Measurements from ENCODE around the gene MGAT4A.

MGAT4A gene

GRCh38 chr2:98704499-98705332, 26.2 kb downstream of the MGAT4A start:
- Mint-ChIP-seq H3K27me3 (no peaks in the 10 kb centered on the region), H3K36me3 (no peaks in the 10 kb centered on the region), H3K9me3 (no peaks in the 10 kb centered on the region), H3K4me3 (no peak overlapping the region), H3K27ac (no peak overlapping the region), H3K4me1 (peaks cover 45% of the 10 kb centered on the region)
- no peak for ATAC-seq

GRCh38 chr2:98703738-98704137, 27.2 kb downstream of the MGAT4A start:
- H3K27ac Mint-ChIP-seq, result no peak overlapping the region

DNA sequence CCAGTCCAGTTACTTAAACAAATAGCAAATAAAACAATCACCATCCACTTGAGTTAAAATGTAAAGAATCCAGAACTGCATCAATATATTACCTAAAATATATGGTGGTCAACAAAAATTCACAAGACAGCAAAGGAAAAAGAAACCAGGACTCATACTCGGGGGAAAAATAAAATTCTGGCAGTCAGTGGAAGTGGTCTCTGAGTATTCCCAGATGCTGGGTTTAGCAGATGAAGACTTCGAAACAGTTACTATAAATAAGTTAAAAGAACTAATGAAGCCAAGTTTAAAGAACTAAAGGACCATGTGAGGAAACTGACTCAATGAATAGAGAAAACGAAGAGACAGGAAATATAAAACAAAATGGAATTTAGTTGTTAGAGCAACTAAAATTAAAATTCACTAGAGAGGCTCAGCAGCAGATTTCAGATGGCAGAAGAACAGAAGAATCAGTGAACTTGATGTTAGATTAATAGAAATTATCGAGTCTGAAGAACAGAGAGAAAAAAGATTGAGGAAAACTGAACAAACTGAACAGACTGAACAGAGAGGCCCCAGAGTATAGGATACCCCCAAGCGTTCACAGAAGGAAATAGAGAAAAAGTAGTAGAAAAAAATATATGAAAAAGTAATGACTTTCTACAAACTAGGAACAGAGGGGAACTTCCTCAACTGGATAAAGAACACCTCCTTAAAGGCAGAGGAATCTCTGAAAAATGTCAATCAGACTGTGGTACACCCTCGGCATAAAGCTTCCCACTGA, 27.9 kb downstream of the MGAT4A start:
- Mint-ChIP-seq H3K27ac (no peak overlapping the region), H3K4me1 (peaks cover 43% of the 10 kb centered on the region), H3K27me3 (no peaks in the 10 kb centered on the region), H3K9me3 (no peaks in the 10 kb centered on the region), H3K36me3 (peaks cover 8% of the 10 kb centered on the region), H3K4me3 (no peak overlapping the region)
- no peak for ATAC-seq

More at GRCh38 chr2:98703738-98704137, 27.2 kb downstream of the MGAT4A start:
- no peak for ATAC-seq
- H3K4me1 Mint-ChIP-seq, result peaks cover 39% of the 10 kb centered on the region
- peaks cover 3% of the 10 kb centered on the region for H3K36me3 Mint-ChIP-seq
- H3K4me3 Mint-ChIP-seq, result no peak overlapping the region
- H3K9me3 Mint-ChIP-seq, result no peaks in the 10 kb centered on the region
- H3K27me3 Mint-ChIP-seq, result no peaks in the 10 kb centered on the region

DNA sequence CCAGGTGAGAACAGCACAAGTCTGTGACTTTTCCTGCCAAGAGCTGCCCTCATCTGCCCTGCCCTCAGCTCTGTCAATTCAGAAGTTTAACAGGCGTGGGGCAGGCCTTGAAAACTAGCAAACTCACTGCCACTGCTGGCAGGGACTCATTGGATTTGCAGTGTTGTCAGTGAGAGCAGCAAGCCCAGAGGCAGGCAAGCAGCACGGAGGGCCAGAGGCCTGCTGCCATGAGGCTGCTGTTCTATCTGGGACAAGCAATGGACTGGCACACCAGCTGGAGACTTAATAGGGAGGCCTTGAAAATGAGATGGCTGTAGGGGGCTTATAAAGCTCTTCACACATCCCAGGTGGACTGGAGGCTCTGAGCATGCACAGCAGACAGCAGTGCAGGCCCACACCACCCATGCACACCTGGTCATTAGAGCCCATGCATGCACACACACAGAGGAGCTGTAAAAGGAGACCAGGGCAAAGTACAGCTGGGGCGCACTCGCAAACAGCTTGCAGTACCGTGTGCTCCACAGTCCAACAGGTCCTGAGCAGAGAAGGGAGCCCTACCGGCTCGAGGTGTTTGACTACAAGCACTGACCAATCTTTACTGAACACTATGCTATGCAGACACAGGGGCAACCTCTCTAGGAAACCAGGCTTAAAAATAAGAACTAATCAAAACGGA, 28.7 kb downstream of the MGAT4A start:
- ATAC-seq, result no peak
- H3K27ac Mint-ChIP-seq, result no peak overlapping the region
- no peak overlapping the region for H3K4me3 Mint-ChIP-seq
- no peaks in the 10 kb centered on the region for H3K9me3 Mint-ChIP-seq
- H3K27me3 Mint-ChIP-seq, result no peaks in the 10 kb centered on the region
- H3K4me1 Mint-ChIP-seq, result peaks cover 37% of the 10 kb centered on the region
- H3K36me3 Mint-ChIP-seq, result peaks cover 8% of the 10 kb centered on the region

DNA sequence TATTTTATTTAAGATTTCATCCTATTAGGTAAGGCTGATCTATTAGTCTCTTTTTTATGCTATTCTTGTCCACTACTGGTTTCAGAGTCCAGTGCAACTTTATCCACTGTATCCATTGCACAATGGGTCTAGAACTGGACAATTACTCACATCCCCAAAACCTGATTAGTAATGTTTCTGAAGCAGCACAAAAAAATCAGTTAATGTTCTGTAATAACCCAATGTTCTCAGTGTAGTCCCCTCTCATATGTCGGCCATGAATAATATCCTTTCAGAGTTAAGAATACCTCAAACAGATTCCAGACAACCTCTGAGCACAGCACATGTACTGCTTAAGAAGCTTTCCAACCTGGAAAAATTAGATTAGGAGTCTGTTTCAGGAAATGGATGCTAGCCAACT, 29.7 kb downstream of the MGAT4A start:
- no peaks in the 10 kb centered on the region for H3K9me3 Mint-ChIP-seq
- H3K27ac Mint-ChIP-seq, result no peak overlapping the region
- H3K27me3 Mint-ChIP-seq, result no peaks in the 10 kb centered on the region
- H3K4me3 Mint-ChIP-seq, result no peak overlapping the region
- H3K36me3 Mint-ChIP-seq, result peaks cover 8% of the 10 kb centered on the region
- peaks cover 39% of the 10 kb centered on the region for H3K4me1 Mint-ChIP-seq
- ATAC-seq, result no peak

DNA sequence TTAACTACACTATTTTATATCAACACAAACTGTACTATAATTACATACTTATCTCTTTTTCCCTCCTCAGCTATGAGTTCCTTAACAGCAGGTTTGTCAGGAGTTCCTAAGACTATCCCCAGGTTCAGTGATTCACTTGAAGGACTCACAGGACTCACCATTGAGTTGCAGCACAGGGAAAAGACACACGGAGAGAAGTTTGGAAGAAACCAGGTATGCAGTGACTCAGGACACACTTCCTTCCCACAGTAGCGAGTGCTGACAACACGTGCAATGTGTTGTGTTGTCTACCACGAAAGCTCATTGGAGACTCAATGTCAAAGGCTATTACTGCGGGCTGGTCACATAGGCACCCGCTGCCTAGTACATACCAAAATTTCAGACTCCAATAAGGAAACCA, 32.0 kb downstream of the MGAT4A start:
- ATAC-seq, result no peak
- Mint-ChIP-seq H3K9me3 (no peaks in the 10 kb centered on the region), H3K4me1 (peaks cover 50% of the 10 kb centered on the region), H3K36me3 (peaks cover 8% of the 10 kb centered on the region), H3K4me3 (no peak overlapping the region), H3K27ac (no peak overlapping the region), H3K27me3 (no peaks in the 10 kb centered on the region)

DNA sequence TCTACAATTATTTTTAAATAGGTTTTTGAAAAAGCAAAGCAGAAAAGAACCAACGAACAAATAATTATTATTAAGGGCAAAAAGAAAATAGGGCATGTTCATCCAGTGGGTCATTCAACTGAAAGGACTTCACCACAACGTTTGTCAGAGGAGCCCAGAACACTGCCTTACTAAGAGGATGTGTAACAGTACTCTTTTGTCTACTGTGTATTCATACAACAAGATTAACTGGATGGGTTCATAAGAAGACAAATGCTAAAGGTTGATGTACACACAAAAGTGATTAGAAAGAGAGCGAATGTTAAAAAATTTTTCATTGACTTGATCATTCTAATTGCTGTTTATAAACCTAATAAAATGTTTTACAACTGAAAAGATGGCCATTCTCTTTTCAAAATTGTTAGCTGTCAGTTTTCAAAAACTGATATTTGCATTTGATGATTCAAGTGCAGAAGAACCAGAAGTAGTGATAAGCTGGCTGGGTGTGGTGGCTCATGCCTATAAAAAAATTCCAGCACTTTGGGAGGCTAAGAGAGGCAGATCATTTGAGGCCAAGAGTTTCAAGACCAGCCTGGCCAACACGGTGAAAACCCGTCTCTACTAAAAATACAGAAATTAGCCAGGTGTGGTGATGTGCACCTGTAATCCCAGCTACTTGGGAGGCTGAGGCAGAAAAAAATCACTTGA, 33.1 kb downstream of the MGAT4A start:
- Mint-ChIP-seq H3K9me3 (no peaks in the 10 kb centered on the region), H3K27ac (no peak overlapping the region), H3K4me3 (no peak overlapping the region), H3K27me3 (no peaks in the 10 kb centered on the region), H3K36me3 (peaks cover 8% of the 10 kb centered on the region), H3K4me1 (peaks cover 56% of the 10 kb centered on the region)
- ATAC-seq, result no peak

- Mint-ChIP-seq H3K27ac (no peak overlapping the region), H3K27me3 (no peaks in the 10 kb centered on the region), H3K4me3 (no peak overlapping the region), H3K4me1 (peaks cover 44% of the 10 kb centered on the region), H3K9me3 (no peaks in the 10 kb centered on the region), H3K36me3 (peaks cover 8% of the 10 kb centered on the region)
- ATAC-seq, result no peak
Measured at GRCh38 chr2:98696200-98696599, 34.7 kb downstream of the MGAT4A start.

- Mint-ChIP-seq H3K36me3 (peaks cover 14% of the 10 kb centered on the region), H3K27me3 (no peaks in the 10 kb centered on the region), H3K9me3 (no peaks in the 10 kb centered on the region), H3K4me1 (peaks cover 50% of the 10 kb centered on the region), H3K4me3 (no peak overlapping the region), H3K27ac (no peak overlapping the region)
- ATAC-seq, result no peak
Measured at GRCh38 chr2:98695255-98695654, 35.7 kb downstream of the MGAT4A start.

DNA sequence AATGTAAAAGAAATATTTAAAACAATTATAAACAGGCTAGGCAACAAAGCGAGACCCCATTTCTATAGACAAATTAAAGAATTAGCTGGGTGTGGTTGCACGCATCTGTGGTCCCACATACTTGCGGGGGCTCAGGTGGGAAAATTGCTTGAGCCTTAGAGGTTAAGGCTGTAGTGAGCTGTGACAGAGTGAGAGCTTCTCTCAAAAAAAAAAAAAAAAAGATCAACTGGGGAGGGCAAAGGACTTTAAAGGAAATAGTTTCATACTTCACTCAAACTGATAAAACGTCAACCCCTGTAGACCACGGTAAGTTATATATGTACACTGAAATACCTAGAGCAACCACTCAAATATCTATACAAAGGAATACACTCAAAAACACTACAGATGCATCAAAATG, 37.5 kb downstream of the MGAT4A start:
- Mint-ChIP-seq H3K4me1 (peaks cover 55% of the 10 kb centered on the region), H3K4me3 (no peak overlapping the region)

DNA sequence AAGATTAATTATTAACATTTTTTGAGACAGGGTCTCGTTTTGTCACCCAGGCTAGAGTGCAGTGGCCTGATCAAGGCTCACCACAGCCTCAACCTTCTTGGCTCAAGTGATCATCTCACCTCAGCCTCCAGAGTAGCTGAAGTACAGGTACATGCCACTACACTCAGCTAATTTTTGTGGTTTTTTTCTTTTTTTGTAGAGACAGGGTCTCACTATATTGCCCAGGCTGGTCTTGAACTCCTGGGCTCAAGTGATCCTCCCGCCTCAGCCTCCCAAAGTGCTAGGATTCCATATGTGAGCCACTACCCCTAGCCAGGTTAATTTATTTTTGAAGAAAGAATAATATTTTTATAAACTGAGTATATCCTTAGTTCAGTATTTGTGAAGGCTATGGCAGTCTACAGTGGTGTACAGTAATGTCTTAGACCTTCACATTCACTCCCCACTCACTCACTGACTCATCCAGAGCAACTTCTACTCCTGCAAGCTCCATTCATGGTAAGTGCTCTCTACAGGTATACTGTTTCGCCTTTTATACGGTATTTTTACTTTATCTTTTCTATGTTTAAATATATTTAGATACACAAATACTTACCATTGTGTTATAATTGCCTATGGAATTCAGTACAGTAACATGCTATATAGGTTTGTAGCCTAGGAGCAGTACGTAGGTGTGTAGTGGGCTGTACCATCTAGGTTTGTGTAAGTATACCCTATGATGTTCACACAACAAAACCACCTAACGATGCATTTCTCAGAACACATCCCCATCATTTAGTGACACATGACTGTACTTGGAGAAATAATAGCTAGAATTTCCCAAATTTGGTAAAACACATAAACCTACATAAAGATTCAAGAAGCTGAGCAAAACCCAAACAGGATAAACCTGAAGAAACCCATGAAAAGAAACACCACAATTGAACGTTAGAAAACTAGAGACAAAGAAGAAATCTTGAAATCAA, 38.6 kb downstream of the MGAT4A start:
- no peak overlapping the region for H3K27ac Mint-ChIP-seq
- H3K4me3 Mint-ChIP-seq, result no peak overlapping the region
- no peaks in the 10 kb centered on the region for H3K27me3 Mint-ChIP-seq
- H3K9me3 Mint-ChIP-seq, result no peaks in the 10 kb centered on the region
- ATAC-seq, result no peak
- peaks cover 62% of the 10 kb centered on the region for H3K4me1 Mint-ChIP-seq
- H3K36me3 Mint-ChIP-seq, result peaks cover 6% of the 10 kb centered on the region

More for the DNA sequence above, 37.5 kb downstream of the MGAT4A start:
- ATAC-seq, result no peak
- H3K9me3 Mint-ChIP-seq, result no peaks in the 10 kb centered on the region
- no peaks in the 10 kb centered on the region for H3K27me3 Mint-ChIP-seq
- no peak overlapping the region for H3K27ac Mint-ChIP-seq
- peaks cover 9% of the 10 kb centered on the region for H3K36me3 Mint-ChIP-seq

- Mint-ChIP-seq H3K9me3 (no peaks in the 10 kb centered on the region), H3K4me1 (peaks cover 60% of the 10 kb centered on the region), H3K27ac (no peak overlapping the region), H3K4me3 (no peak overlapping the region), H3K27me3 (no peaks in the 10 kb centered on the region), H3K36me3 (peaks cover 6% of the 10 kb centered on the region)
- ATAC-seq, result no peak
Measured at GRCh38 chr2:98691303-98691702, 39.6 kb downstream of the MGAT4A start.

DNA sequence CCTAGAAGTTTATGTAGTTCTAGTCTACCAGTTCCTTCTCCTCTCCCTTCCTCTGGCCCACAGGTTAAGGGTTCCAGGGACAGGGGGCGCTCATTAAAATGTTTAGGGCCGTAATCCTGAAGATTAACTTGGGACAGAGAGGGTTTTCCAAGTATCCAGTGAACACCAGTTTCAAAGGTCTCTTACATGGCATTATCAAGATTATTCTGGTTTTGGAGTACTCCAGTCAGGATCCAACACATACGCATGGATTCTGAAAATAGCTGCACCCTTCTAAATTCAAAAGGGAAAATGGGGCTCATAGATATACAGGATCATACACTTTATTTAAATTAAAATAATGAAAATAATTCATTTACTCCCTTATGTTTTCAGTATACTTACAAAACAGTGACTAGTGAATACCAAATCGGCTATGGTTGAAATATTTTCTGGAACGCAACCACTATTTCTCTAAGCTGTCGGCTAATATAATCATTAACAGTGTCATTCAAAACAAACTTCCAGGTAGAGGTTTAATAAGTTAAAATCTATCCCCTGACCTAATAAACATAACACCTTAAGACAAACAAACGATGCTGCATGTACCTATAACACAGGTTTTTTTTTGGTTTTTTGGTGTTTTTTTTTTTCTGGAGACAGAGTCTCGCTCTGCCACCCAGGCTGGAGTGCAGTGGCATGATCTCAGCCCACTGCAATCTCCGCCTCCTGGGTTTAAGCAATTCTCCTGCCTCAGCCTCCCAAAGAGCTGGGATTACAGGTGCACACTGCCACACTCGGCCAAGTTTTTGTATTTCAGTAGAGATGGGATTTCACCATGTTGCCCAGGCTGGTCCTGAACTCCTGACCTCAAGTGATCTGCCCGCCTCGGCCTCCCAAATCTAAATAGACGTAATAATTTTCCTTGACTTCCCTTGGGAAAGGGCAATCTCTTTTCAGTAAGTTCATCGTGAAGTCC, 44.7 kb downstream of the MGAT4A start:
- Mint-ChIP-seq H3K4me1 (peaks cover 28% of the 10 kb centered on the region), H3K36me3 (peaks cover 6% of the 10 kb centered on the region), H3K27me3 (no peaks in the 10 kb centered on the region), H3K9me3 (no peaks in the 10 kb centered on the region), H3K4me3 (no peak overlapping the region), H3K27ac (no peak overlapping the region)
- ATAC-seq, result no peak
